KOPT-K1 (cell line): Measurements from ENCODE around the gene MFSD6L.

Experiments
- H3K27ac ChIP-seq: fragments of 200-600 bp; sonication (generic); 2 replicates; pipeline ENCODE4 v1.5.1; 2016; ENCODE audit warnings: antibody characterized with exemption, mild to moderate bottlenecking, low read depth, low read length; ENCODE audit not compliant: poor library complexity, severe bottlenecking
- H3K36me3 ChIP-seq: fragments of 200-600 bp; sonication (generic); 2 replicates; pipeline ENCODE4 v1.5.1; 2017; ENCODE audit warnings: antibody characterized with exemption, mild to moderate bottlenecking, low read length, moderate library complexity; ENCODE audit not compliant: insufficient read depth
- H3K9me3 ChIP-seq: fragments of 200-600 bp; sonication (generic); 2 replicates; pipeline ENCODE4 v1.5.1; 2017; ENCODE audit warnings: antibody characterized with exemption, low read length, mild to moderate bottlenecking; ENCODE audit not compliant: insufficient read depth, poor library complexity, severe bottlenecking

MFSD6L gene

DNA sequence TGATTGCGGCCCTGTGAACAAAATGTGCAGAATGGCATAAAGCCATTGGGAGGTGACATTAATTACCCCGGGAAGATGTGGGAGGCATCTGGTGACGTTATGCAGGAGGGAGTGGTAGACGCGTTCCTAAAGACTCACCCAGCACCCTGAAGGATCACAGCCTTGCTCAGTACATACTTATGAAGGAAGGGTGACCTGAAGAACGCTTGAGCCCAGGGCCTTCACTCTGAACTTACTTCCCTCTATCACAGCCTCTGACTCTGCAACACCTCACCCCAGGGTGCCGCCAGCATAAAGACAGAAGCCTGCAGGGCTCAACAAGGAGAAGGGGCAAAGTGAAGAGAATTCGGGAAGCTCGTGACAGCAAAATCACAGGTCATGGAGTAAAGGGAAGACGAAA lies 9.4 kb downstream of the MFSD6L start:
- Histone ChIP-seq H3K27ac (no peak overlapping the region), H3K9me3 (peaks cover 10% of the 10 kb centered on the region)

DNA sequence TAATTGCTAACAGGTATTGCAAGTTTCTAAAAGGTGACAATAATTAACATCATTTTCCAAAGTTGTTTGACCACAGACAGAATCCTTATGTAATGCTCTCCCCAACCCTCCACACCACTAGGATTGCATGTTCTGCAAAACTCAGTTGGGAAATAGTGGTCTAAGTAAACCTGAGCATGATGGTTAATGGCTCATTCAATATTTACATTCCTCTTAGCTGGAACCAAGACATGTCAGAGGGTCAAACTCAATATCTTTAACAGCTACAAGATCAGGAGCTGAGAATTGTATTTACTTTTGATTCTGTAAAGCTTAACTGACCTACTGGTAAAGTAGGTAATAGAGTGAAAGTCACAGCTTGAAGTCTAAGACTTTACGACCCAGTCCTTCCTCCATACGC lies 10.2 kb downstream of the MFSD6L start:
- Histone ChIP-seq H3K36me3 (no peaks in the 10 kb centered on the region), H3K27ac (no peak overlapping the region)

More for the DNA sequence above, 9.4 kb downstream of the MFSD6L start:
- H3K36me3 ChIP-seq, result no peaks in the 10 kb centered on the region

GRCh38 chr17:8785547-8786413 lies 13.4 kb downstream of the MFSD6L start:
- H3K27ac ChIP-seq, result no peak overlapping the region
- no peaks in the 10 kb centered on the region for H3K36me3 ChIP-seq
- H3K9me3 ChIP-seq, result no peaks in the 10 kb centered on the region

More for the DNA sequence above, 10.2 kb downstream of the MFSD6L start:
- peaks cover 10% of the 10 kb centered on the region for H3K9me3 ChIP-seq

DNA sequence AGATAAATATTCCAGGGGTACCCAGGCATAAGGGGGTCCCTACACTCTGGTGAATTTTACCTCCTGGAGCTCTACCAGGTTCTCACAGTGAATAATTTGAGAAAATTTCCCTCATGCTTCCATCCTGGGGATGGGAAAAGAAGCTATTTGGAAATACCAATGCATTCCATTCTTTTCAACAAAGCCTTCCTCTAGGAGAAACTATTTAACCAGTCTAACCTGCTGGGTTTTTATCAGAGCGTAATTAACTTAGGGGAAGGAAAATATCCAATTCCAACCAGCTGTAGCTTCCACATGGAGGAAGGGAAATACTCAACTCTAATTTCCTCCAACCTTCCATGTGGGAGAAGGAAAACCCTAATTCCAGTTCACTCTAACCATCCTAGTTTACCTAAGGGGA lies 17.0 kb downstream of the MFSD6L start:
- no peak overlapping the region for H3K27ac ChIP-seq
- no peaks in the 10 kb centered on the region for H3K36me3 ChIP-seq
- no peaks in the 10 kb centered on the region for H3K9me3 ChIP-seq

GRCh38 chr17:8781776-8782175 lies 17.4 kb downstream of the MFSD6L start:
- Histone ChIP-seq H3K27ac (no peak overlapping the region), H3K9me3 (no peaks in the 10 kb centered on the region), H3K36me3 (no peaks in the 10 kb centered on the region)

DNA sequence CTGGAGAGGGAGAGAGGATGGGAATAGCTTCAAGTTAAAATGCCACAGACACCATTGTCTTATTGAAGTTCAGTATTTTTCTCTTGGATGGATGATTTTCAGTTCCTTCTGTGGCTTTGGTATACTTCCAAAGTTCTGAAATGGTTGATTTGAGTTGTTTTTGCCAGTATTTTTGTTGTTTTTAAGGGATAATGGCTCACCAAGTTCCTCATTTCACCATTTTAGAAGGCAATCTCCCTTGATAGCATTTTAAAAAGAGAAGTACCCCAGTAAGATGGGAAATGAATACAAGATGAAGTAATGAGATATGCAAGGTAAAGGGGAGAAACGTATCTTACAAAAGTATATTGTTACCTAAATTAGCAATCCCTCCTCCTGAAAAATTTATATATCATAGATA lies 22.3 kb downstream of the MFSD6L start:
- no peak overlapping the region for H3K27ac ChIP-seq
- no peaks in the 10 kb centered on the region for H3K36me3 ChIP-seq
- H3K9me3 ChIP-seq, result peaks cover 6% of the 10 kb centered on the region

- H3K27ac ChIP-seq, result no peak overlapping the region
- peaks cover 6% of the 10 kb centered on the region for H3K9me3 ChIP-seq
- H3K36me3 ChIP-seq, result no peaks in the 10 kb centered on the region
These were observed 22.9 kb downstream of the MFSD6L start for GRCh38 chr17:8776248-8776647.

GRCh38 chr17:8766731-8767130 lies 32.4 kb downstream of the MFSD6L start:
- Histone ChIP-seq H3K36me3 (no peaks in the 10 kb centered on the region), H3K27ac (no peak overlapping the region), H3K9me3 (no peaks in the 10 kb centered on the region)

GRCh38 chr17:8762012-8762411 lies 37.2 kb downstream of the MFSD6L start:
- Histone ChIP-seq H3K27ac (no peak overlapping the region), H3K9me3 (no peaks in the 10 kb centered on the region), H3K36me3 (no peaks in the 10 kb centered on the region)

DNA sequence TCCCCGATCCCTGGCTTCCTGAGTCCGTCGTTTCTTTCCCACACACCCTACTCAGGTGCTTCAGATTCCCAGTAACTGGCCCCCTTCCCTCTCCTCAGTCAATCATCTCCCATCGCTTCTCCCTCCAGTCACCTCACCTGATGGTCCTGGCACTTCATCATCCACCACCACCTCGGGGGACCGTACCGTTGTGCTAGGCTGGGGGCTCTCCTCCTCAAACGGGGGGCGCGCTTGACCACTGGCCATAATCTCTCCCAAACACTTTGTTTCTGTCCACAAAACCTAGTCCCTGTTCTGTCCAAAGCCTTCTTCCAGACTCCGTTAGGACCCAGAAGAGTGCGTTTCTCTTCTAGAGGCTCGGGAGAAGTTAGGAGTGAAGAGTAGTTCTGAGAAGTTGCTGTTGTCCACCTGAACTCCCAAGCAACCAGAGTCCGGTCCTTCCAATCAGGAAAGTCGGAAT lies 41.0 kb downstream of the MFSD6L start, which contains the start of gene SPDYE4:
SPDYE4 (minus strand) TSS at position 410 of the 460 bp plus-strand sequence; CDS start at position 246, 164 bp downstream.
- no peaks in the 10 kb centered on the region for H3K36me3 ChIP-seq
- H3K9me3 ChIP-seq, result no peaks in the 10 kb centered on the region
- no peak within 1 kb of the TSS for H3K27ac ChIP-seq

- Histone ChIP-seq H3K36me3 (no peaks in the 10 kb centered on the region), H3K9me3 (no peaks in the 10 kb centered on the region), H3K27ac (no peak overlapping the region)
These were observed 42.0 kb downstream of the MFSD6L start for GRCh38 chr17:8757189-8757588.

GRCh38 chr17:8755590-8756255 lies 43.4 kb downstream of the MFSD6L start:
- Histone ChIP-seq H3K36me3 (no peaks in the 10 kb centered on the region), H3K9me3 (no peaks in the 10 kb centered on the region)

GRCh38 chr17:8754890-8755289 lies 44.3 kb downstream of the MFSD6L start:
- Histone ChIP-seq H3K27ac (no peak overlapping the region), H3K36me3 (no peaks in the 10 kb centered on the region), H3K9me3 (no peaks in the 10 kb centered on the region)

More at GRCh38 chr17:8755590-8756255, 43.4 kb downstream of the MFSD6L start:
- no peak overlapping the region for H3K27ac ChIP-seq

DNA sequence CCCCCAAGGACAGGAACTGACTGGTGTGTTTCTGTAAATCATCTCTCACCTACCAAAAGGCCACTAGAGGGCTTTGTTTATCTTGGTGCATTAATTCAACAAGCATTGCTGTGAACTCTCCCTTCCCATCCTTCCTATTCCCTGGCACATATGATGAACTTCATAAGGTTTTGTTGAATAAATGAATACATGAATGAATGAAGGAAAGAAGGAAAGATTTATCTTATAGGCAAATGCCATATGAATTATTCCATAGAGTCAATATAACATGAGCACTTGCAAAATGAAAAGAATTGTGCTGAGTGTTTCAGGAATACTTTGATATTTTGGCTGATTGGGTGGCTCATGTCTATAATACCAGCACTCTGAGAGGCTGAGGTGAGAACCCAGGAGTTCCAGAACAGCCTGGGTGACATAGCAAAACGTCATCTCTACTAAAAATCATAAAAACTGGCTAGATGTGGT lies 45.2 kb downstream of the MFSD6L start:
- Histone ChIP-seq H3K9me3 (no peaks in the 10 kb centered on the region), H3K27ac (no peak overlapping the region), H3K36me3 (no peaks in the 10 kb centered on the region)

- no peak overlapping the region for H3K27ac ChIP-seq
- H3K36me3 ChIP-seq, result no peaks in the 10 kb centered on the region
- no peaks in the 10 kb centered on the region for H3K9me3 ChIP-seq
These were observed 45.8 kb downstream of the MFSD6L start for GRCh38 chr17:8753136-8753975.
